ENCODE data around the gene NHP2. TPM values are rescaled to one million over a fixed set of nuclear protein-coding genes. Genes with fewer than 3 reads are reported as not detected.
A peak's percentile ranks its signal among the peaks of the same experiment; 100 is the strongest.
"Not testable (repeated sequence)": the region's sequence is repeated elsewhere in the genome, so short reads cannot be mapped to it uniquely, and the experiment has no call there.

NHP2 gene
- total RNA-seq, 1 experiment from 2014 or later, result 232 TPM

DNA sequence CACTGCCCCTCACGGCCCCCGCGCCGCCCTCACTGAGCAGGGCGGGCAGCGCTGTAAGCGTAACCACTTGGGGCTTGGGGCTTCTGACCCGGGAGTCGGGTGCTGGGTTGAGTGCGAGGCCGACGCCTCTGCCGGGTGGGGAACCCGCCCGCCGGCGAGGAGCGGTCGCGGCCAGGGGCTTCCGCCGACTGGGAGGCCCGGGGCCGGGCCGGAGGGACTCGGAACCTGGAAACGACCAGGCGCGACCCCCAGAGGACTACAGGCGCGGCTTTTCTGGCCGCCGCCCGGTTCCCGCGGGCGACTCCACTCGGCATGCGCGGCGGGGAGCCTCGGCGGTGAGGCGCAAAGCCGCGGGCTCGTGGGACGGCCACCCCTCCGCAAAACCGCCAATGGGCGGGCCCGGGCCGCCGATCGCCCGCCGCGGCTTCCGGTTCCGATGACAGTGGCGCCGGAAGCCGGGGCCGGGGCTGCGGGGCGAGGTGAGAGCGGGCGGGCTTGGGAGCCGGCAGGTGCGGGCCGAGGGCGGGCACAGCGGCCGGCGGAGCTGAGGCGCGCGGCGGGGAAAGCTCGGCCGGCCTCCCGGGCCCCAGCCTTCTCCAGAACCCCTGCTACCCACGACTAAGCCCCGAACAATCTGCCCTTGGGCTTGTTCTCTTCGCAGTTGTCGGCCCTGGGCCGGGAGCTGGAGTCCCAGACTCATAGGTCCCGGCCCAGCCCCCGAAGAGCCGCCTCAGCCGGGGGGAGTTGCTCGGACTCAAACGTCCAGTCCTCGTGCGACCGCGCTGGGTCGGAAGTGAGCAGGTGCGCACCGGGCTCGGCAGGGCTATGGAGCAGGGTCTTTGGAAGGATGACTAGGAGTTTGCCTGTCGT lies 22.9 kb downstream of the NHP2 start, which contains the start of gene RMND5B:
RMND5B (plus strand) TSS at position 439 of the 870 bp plus-strand sequence. CDS start 7,106 bp downstream, outside the sequence.
- CTCF ChIA-PET, result no interaction called here
- intact Hi-C loops (cut with micrococcal nuclease; ENCODE audit: unreplicated experiment), result no loop called here
- TF ChIP-seq, protein P1, sequence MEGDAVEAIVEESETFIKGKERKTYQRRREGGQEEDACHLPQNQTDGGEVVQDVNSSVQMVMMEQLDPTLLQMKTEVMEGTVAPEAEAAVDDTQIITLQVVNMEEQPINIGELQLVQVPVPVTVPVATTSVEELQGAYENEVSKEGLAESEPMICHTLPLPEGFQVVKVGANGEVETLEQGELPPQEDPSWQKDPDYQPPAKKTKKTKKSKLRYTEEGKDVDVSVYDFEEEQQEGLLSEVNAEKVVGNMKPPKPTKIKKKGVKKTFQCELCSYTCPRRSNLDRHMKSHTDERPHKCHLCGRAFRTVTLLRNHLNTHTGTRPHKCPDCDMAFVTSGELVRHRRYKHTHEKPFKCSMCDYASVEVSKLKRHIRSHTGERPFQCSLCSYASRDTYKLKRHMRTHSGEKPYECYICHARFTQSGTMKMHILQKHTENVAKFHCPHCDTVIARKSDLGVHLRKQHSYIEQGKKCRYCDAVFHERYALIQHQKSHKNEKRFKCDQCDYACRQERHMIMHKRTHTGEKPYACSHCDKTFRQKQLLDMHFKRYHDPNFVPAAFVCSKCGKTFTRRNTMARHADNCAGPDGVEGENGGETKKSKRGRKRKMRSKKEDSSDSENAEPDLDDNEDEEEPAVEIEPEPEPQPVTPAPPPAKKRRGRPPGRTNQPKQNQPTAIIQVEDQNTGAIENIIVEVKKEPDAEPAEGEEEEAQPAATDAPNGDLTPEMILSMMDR (conservative IDR thresholded peaks at IDR 0.05; ENCODE audit: low read depth, low read length), result no peak
- TF ChIP-seq EZH2 (IDR thresholded peaks at IDR 0.05; ENCODE audit: borderline replicate concordance, low read depth, low read length, poor library complexity, severe bottlenecking), result no peak
- peaks cover 4% of the 10 kb centered on the region for H3K36me3 ChIP-seq (ENCODE audit: insufficient read depth, low read length, poor library complexity, severe bottlenecking)
- peak within 1 kb of the TSS; percentile 75 for H3K4me3 ChIP-seq (ENCODE audit: low read depth, low read length, poor library complexity, severe bottlenecking)
- peak; percentile 84 for DNase-seq (ENCODE audit: low spot score)
- H3K27ac ChIP-seq (ENCODE audit: low read depth, low read length, poor library complexity, severe bottlenecking), result peak within 1 kb of the TSS; percentile 90
- POLR2A ChIA-PET (ENCODE audit: low non-redundant PET), result no interaction called here
- H3K27me3 ChIP-seq (replicated peaks; ENCODE audit: insufficient read depth, low read depth, low read length, poor library complexity), result no peaks in the 10 kb centered on the region
- BruUV-seq (replicated peaks), result no TSS peak
- no peaks in the 10 kb centered on the region for H3K9me3 ChIP-seq (ENCODE audit: low read depth, low read length, poor library complexity, severe bottlenecking)
- no peaks in the 10 kb centered on the region for H3K4me1 ChIP-seq (ENCODE audit: insufficient read depth, low read length, poor library complexity, severe bottlenecking)

DNA sequence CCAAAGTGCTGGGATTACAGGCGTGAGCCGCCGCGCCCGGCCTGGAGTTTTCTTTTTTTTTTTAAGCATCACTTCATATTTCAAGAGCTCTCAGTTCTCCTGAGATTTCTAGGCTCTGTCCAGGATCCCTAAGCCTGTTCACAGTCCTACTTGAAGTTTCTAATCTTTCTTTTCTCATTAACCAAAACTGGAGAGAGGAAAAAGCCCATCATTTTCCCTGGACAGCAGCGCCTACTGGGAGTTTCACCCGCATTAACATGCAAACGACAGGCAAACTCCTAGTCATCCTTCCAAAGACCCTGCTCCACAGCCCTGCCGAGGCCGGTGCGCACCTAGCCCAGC lies 23.5 kb downstream of the NHP2 start:
- intact Hi-C loops (cut with micrococcal nuclease; ENCODE audit: unreplicated experiment); DNase-seq (ENCODE audit: low spot score); H3K9me3 ChIP-seq (ENCODE audit: low read depth, low read length, poor library complexity, severe bottlenecking); H3K36me3 ChIP-seq (ENCODE audit: insufficient read depth, low read length, poor library complexity, severe bottlenecking); H3K4me1 ChIP-seq (ENCODE audit: insufficient read depth, low read length, poor library complexity, severe bottlenecking); POLR2A ChIA-PET (ENCODE audit: low non-redundant PET); H3K27me3 ChIP-seq (replicated peaks; ENCODE audit: insufficient read depth, low read depth, low read length, poor library complexity); BruUV-seq (replicated peaks); CTCF ChIA-PET: not testable (repeated sequence)
- Histone ChIP-seq H3K27ac (ENCODE audit: low read depth, low read length, poor library complexity, severe bottlenecking) (peak overlapping the region; percentile 90), H3K4me3 (ENCODE audit: low read depth, low read length, poor library complexity, severe bottlenecking) (peak overlapping the region; percentile 75)

DNA sequence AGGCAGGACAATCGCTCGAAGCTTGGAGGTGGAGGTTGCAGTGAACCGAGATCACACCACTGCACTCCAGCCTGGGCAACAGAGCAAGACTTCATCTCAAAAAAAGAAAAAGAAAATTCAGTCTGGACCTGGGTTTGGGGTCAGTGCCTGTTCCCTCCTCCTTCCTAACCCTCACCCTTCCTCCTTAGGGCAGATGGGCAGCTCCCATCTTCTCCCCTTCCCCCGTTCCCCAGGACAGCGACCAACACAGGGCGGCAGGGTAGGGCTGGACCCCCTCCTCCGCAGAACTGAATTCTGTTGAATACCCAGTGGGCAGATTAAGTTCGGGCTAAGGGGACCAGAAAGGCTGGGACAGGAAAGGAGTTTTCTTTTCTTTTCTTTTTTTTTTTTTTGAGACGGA lies 24.4 kb downstream of the NHP2 start:
- TF ChIP-seq, protein P1 (conservative IDR thresholded peaks at IDR 0.05; ENCODE audit: low read depth, low read length), result no peak
- no peak for TF ChIP-seq EZH2 (IDR thresholded peaks at IDR 0.05; ENCODE audit: borderline replicate concordance, low read depth, low read length, poor library complexity, severe bottlenecking)
- DNase-seq (ENCODE audit: low spot score), result no peak
- no peak overlapping the region for H3K27ac ChIP-seq (ENCODE audit: low read depth, low read length, poor library complexity, severe bottlenecking)
- no peaks in the 10 kb centered on the region for H3K9me3 ChIP-seq (ENCODE audit: low read depth, low read length, poor library complexity, severe bottlenecking)
- BruUV-seq (replicated peaks), result no TSS peak
- CTCF ChIA-PET, result no interaction called here
- H3K4me3 ChIP-seq (ENCODE audit: low read depth, low read length, poor library complexity, severe bottlenecking), result no peak overlapping the region
- no peaks in the 10 kb centered on the region for H3K4me1 ChIP-seq (ENCODE audit: insufficient read depth, low read length, poor library complexity, severe bottlenecking)
- H3K27me3 ChIP-seq (replicated peaks; ENCODE audit: insufficient read depth, low read depth, low read length, poor library complexity), result no peaks in the 10 kb centered on the region
- intact Hi-C loops (cut with micrococcal nuclease; ENCODE audit: unreplicated experiment), result no loop called here
- POLR2A ChIA-PET (ENCODE audit: low non-redundant PET), result no interaction called here
- H3K36me3 ChIP-seq (ENCODE audit: insufficient read depth, low read length, poor library complexity, severe bottlenecking), result no peaks in the 10 kb centered on the region

DNA sequence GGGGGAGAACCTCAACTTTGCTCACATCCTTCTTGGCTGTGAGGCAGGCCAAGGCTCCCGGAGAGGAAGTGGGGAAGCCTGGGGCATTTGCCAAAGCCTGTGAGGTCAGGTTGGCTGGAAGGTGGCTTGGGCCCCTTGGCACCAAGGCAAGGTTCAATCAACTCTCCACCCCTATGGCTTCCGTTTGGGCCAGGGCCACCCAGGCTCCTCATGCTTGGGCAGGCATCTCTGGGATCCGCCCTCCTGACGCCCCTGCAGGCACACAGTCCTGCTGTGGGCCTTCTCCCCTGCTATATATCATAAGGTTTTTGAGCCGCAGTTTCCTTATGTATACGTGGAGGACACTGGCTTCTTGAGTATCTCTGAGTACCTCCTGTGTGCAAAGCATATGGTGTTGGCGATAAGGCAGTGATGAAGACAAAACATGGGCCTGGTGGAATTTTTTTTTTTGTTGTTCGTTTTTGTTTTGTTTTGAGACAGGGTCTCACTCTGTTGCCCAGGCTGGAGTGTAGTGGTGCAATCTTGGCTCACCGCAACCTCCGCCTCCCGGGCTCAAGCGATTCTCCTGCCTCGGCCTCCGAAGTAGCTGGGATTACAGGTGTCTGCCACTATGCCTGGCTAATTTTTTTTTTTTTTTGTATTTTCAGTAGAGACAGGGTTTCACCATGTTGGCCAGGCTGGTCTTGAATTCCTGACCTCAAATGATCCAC lies 26.2 kb downstream of the NHP2 start:
- POLR2A ChIA-PET (ENCODE audit: low non-redundant PET); CTCF ChIA-PET; BruUV-seq (replicated peaks); H3K4me3 ChIP-seq (ENCODE audit: low read depth, low read length, poor library complexity, severe bottlenecking); H3K36me3 ChIP-seq (ENCODE audit: insufficient read depth, low read length, poor library complexity, severe bottlenecking); H3K27me3 ChIP-seq (replicated peaks; ENCODE audit: insufficient read depth, low read depth, low read length, poor library complexity); H3K9me3 ChIP-seq (ENCODE audit: low read depth, low read length, poor library complexity, severe bottlenecking); DNase-seq (ENCODE audit: low spot score); intact Hi-C loops (cut with micrococcal nuclease; ENCODE audit: unreplicated experiment); H3K4me1 ChIP-seq (ENCODE audit: insufficient read depth, low read length, poor library complexity, severe bottlenecking); H3K27ac ChIP-seq (ENCODE audit: low read depth, low read length, poor library complexity, severe bottlenecking): not testable (repeated sequence)

All from A673 (cell line).